Activated B cell treated with CpG ODN at 0.5 μM for 24 hours (primary cell): ENCODE results near the gene PIGC. TPM values are rescaled to one million over a fixed set of nuclear protein-coding genes. Genes with fewer than 3 reads are reported as not detected.
"Not testable (repeated sequence)": the region's sequence is repeated elsewhere in the genome, so short reads cannot be mapped to it uniquely, and the experiment has no call there.

Experiments used
- ATAC-seq: fragments of 200-7000 bp; cut with Tn5 transposase; one replicate; pipeline ENCODE4 v1.10.0; 2021; ENCODE audit warnings: low read depth, mild to moderate bottlenecking, moderate library complexity
- CTCF ChIA-PET: fragments of 350-600 bp; sonication (Branson Sonifier 250); formaldehyde crosslinking; loops from one replicate; lab custom pipeline; 2021; ENCODE audit warnings: antibody characterized with exemption; lab: Charles Lee
- POLR2A ChIA-PET: fragments of 350-600 bp; sonication (Branson Sonifier 250); formaldehyde crosslinking; loops from one replicate; lab custom pipeline; 2021; ENCODE audit warnings: antibody characterized with exemption; lab: Charles Lee
- DNase-seq: peaks from one replicate; pipeline ENCODE4 v3.0.0; 2022
- H3K27ac Mint-ChIP-seq: one replicate; pipeline ENCODE4 v1.8.0; 2020; ENCODE audit warnings: mixed read lengths
- H3K27me3 Mint-ChIP-seq: one replicate; pipeline ENCODE4 v1.8.0; 2021; ENCODE audit warnings: mixed read lengths
- H3K36me3 Mint-ChIP-seq: one replicate; pipeline ENCODE4 v1.8.0; 2021; ENCODE audit warnings: low read depth, mixed read lengths
- H3K4me1 Mint-ChIP-seq: one replicate; pipeline ENCODE4 v1.8.0; 2021; ENCODE audit warnings: mixed read lengths
- H3K4me3 Mint-ChIP-seq: one replicate; pipeline ENCODE4 v1.8.0; 2020; ENCODE audit warnings: mild to moderate bottlenecking, mixed read lengths
- H3K9me3 Mint-ChIP-seq: one replicate; pipeline ENCODE4 v1.8.0; 2020; ENCODE audit warnings: mixed read lengths
- intact Hi-C: fragments of 100-400 bp; cut with micrococcal nuclease; formaldehyde crosslinking; loops from one replicate; pipeline ENCODE4 v1.15.1; 2024
- total RNA-seq: library from RNA; stranded (reverse); gene quantifications from 2 replicates; pipeline ENCODE4 v1.2.3, GENCODE V29; 2022
- TF ChIP-seq, protein P1 (sequence below): fragments of 200-600 bp; IDR thresholded peaks from one replicate; pipeline ENCODE4 v1.8.0; 2022; ENCODE audit warnings: antibody characterized with exemption, mild to moderate bottlenecking

Gene PIGC
- total RNA-seq, 1 donor from 2014 or later: 24.2 TPM

DNA sequence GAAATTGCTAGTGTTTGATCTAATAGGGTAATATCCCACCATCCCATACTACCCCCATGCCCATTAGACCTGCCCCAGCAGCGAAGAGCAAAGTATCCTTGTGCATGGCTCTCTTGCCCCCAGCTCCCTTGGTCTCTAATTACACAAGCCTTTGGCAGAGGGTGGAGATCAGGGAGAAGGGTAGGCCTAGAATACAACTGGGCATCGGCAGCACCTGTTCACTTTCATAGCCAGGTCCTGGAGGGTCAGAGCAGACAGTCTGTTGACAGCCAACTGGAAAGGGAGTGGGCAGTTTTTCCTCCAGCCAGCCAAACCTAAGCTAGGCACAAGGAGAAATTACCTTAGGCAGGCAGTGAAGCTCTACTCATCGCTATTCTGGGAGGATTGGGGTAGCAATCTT lies 2.7 kb upstream of the PIGC start:
- TF ChIP-seq, protein P1, sequence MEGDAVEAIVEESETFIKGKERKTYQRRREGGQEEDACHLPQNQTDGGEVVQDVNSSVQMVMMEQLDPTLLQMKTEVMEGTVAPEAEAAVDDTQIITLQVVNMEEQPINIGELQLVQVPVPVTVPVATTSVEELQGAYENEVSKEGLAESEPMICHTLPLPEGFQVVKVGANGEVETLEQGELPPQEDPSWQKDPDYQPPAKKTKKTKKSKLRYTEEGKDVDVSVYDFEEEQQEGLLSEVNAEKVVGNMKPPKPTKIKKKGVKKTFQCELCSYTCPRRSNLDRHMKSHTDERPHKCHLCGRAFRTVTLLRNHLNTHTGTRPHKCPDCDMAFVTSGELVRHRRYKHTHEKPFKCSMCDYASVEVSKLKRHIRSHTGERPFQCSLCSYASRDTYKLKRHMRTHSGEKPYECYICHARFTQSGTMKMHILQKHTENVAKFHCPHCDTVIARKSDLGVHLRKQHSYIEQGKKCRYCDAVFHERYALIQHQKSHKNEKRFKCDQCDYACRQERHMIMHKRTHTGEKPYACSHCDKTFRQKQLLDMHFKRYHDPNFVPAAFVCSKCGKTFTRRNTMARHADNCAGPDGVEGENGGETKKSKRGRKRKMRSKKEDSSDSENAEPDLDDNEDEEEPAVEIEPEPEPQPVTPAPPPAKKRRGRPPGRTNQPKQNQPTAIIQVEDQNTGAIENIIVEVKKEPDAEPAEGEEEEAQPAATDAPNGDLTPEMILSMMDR: no peak
- ATAC-seq (no peak), DNase-seq (no peak)
- intact Hi-C loops: no loop called here
- POLR2A ChIA-PET: interaction anchor here (0.6 to 1.2 kb wide), 2 partner anchors 86 to 263 kb away, joined by 3 read pairs; partner anchors contain the start of gene SUCO
- no peak overlapping the region for H3K27ac Mint-ChIP-seq
- CTCF ChIA-PET: interaction anchor here (1.4 kb wide), 1 partner anchor 444 kb away, joined by 7 read pairs; no protein-coding TSS in a partner anchor
- H3K27me3 Mint-ChIP-seq: no peaks in the 10 kb centered on the region
- no peak overlapping the region for H3K4me3 Mint-ChIP-seq
- peaks cover 25% of the 10 kb centered on the region for H3K4me1 Mint-ChIP-seq
- H3K36me3 Mint-ChIP-seq: peaks cover 13% of the 10 kb centered on the region
- no peaks in the 10 kb centered on the region for H3K9me3 Mint-ChIP-seq

DNA sequence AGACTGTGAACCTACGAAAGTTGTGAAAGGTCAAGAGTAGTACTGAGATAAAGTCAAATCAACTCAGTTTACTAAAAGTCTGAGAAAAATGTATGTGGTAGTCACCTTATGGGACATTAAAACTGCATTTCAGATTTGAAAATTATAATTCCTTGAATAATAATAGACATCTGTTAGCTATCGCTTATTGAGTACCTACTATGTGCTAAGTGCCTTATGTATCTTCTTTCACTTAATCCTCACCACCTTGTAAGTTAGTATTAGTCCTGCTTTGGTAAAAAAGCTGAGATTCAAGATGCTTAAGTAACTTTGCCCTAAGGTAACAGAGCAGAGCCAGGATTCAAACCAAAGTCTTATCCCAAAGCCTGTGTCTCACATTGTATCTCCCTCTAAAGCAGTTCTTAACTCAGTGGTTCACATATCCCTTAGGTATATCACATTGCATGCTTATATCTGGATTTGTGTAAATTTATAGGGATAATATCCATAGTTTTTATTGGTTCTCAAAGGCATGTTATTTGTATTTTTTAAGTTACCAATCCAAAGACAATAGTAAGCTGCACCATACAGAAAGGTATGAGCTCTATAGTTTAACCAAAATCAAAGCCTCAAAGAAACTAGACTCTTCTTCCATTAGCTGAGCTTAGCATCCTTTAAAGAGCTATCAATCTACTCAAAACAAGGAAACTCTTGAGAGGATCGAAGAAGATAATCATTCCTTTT lies 865 bp downstream of the PIGC start:
- DNase-seq (no peak), ATAC-seq (no peak)
- no peaks in the 10 kb centered on the region for H3K9me3 Mint-ChIP-seq
- ChIA-PET POLR2A (interaction anchor here (0.5 to 1.8 kb wide), 4 partner anchors 44 to 1764 kb away, joined by 3 to 4 read pairs (median 3); no protein-coding TSS in a partner anchor), CTCF (interaction anchor here (0.6 to 4.3 kb wide), 10 partner anchors 14 to 459 kb away, joined by 3 to 49 read pairs (median 5); no protein-coding TSS in a partner anchor)
- peaks cover 18% of the 10 kb centered on the region for H3K36me3 Mint-ChIP-seq
- peak overlapping the region; percentile 84 for H3K27ac Mint-ChIP-seq
- no peaks in the 10 kb centered on the region for H3K27me3 Mint-ChIP-seq
- TF ChIP-seq, protein P1: no peak
- H3K4me3 Mint-ChIP-seq: peak overlapping the region; percentile 90
- intact Hi-C loops: loop anchor here (5.0 kb wide), 1 partner anchor 261 kb away; no protein-coding TSS in a partner anchor
- peaks cover 36% of the 10 kb centered on the region for H3K4me1 Mint-ChIP-seq

DNA sequence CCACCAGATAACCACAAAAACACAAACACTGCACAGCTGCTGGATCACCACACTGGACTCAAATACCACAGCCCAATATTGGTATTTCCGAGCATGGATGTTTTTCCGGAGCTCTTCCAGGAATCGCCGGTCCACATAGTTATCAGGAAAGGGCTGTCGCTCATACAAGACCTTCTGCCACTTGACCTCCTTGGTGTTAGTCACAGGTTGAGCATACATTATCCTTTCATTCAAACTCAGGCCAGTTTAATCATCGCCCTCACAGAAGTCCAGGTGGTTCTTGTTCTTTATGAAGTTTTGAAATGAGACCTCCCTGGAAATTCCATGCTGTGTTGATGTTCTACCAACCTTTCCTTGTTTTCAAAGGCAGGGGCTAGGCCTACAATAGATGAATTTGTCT lies 1.5 kb downstream of the PIGC start:
- intact Hi-C loops: loop anchor here (5.0 kb wide), 1 partner anchor 260 kb away; no protein-coding TSS in a partner anchor
- H3K36me3 Mint-ChIP-seq: peaks cover 18% of the 10 kb centered on the region
- no peaks in the 10 kb centered on the region for H3K9me3 Mint-ChIP-seq
- no peak for DNase-seq
- POLR2A ChIA-PET: no interaction called here
- CTCF ChIA-PET: interaction anchor here (2.9 to 4.3 kb wide), 2 partner anchors 13 to 440 kb away, joined by 14 to 49 read pairs; no protein-coding TSS in a partner anchor
- TF ChIP-seq, protein P1: no peak
- H3K27ac Mint-ChIP-seq: peak overlapping the region; percentile 2
- peak overlapping the region; percentile 90 for H3K4me3 Mint-ChIP-seq
- peaks cover 36% of the 10 kb centered on the region for H3K4me1 Mint-ChIP-seq
- ATAC-seq: no peak
- no peaks in the 10 kb centered on the region for H3K27me3 Mint-ChIP-seq

DNA sequence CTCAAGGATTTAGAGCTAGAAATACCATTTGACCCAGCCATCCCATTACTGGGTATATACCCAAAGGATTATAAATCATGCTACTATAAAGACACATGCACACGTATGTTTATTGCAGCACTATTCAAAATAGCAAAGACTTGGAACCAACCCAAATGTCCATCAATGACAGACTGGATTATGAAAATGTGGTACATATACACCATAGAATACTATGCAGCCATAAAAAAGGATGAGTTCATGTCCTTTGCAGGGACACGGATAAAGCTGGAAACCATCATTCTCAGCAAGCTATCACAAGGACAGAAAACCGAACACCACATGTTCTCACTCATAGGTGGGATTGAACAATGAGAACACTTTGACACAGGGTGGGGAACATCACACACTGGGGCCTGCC lies 6.7 kb downstream of the PIGC start:
- H3K27ac Mint-ChIP-seq, ATAC-seq, POLR2A ChIA-PET, CTCF ChIA-PET, DNase-seq, H3K27me3 Mint-ChIP-seq, intact Hi-C loops, H3K9me3 Mint-ChIP-seq, H3K4me3 Mint-ChIP-seq: not testable (repeated sequence)
- peaks cover 21% of the 10 kb centered on the region for H3K4me1 Mint-ChIP-seq
- peaks cover 19% of the 10 kb centered on the region for H3K36me3 Mint-ChIP-seq

DNA sequence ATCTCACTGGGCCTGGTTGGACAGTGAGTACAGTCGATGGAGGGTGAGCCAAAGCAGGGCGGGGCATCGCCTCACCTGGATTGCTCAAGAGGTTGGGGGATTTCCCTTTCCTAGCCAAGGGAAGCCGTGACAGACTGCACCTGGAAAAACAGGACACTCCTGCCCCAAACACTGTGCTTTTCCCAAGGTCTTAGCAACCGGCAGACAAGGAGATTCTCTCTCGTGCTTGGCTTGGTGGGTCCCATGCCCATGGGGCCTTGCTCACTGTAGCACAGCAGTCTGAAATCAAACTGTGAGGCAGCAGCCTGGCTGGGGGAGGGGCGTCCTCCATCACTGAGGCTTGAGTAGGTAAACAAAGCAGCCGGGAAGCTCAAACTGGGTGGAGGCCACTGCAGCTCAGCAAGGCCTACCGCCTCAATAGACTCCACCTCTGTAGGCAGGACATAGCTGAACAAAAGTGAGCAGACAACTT lies 12.1 kb downstream of the PIGC start:
- H3K4me3 Mint-ChIP-seq: no peak overlapping the region
- no peak for DNase-seq
- no peaks in the 10 kb centered on the region for H3K27me3 Mint-ChIP-seq
- H3K27ac Mint-ChIP-seq: no peak overlapping the region
- intact Hi-C loops: no loop called here
- TF ChIP-seq, protein P1: no peak
- ChIA-PET POLR2A (no interaction called here), CTCF (interaction anchor here (1.2 to 6.1 kb wide), 2 partner anchors 341 to 428 kb away, joined by 3 to 50 read pairs; no protein-coding TSS in a partner anchor)
- no peaks in the 10 kb centered on the region for H3K9me3 Mint-ChIP-seq
- peaks cover 13% of the 10 kb centered on the region for H3K4me1 Mint-ChIP-seq
- ATAC-seq: no peak
- H3K36me3 Mint-ChIP-seq: peaks cover 8% of the 10 kb centered on the region
